Inflammatory macrophage treated with lipopolysaccharide for 4 hours (primary cell): ENCODE data around the gene C8B.
A peak's percentile ranks its signal among the peaks of the same experiment; 100 is the strongest.

Experiments used
- DNase-seq: peaks from one replicate; pipeline ENCODE4 v3.0.0-alpha.2; 2020

The C8B gene

GRCh38 chr1:56929492-56929891, 36.3 kb downstream of the C8B start:
- no peak for DNase-seq

- DNase-seq = no peak
Measured at GRCh38 chr1:56927986-56928385, 37.8 kb downstream of the C8B start.

DNA sequence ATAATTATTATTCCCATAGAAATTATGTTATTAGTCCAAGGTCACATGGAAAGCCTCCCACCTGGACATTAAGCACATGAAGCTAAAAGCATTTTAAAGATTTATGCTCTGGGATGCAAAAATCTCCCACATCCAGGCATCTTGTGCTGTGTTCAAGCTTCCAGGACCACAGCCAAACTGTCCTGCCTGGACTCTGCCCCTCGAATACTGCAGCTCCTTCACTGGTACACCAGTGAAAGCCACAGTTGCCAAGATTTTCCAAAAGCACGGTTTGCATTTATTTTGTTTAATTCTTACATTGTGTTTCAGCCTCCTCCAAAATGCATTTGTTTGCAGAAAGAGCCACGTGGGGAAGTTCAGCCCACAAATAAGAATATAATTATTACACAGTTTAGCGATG, 38.6 kb downstream of the C8B start:
- no peak for DNase-seq

DNA sequence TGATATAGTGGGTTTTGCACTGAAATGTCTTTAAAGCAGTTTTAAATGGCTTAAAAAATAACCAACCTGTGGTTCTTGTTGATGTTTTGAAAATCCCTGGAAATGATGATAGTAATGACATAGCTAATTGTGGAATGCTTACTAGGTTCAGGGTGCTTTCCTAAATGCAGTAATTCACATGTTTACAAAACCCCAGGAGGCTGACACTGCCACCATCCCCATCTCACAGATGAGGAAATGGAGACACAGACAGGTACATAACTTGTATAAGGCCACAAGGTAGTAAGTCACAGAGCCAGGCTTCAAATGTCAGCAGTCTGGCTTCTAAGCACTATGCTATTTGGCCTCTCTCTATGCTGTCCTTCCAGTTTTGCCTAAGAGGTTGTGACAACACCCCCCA, 40.6 kb downstream of the C8B start:
- DNase-seq = no peak

GRCh38 chr1:56924116-56924515, 41.7 kb downstream of the C8B start:
- DNase-seq = no peak

DNA sequence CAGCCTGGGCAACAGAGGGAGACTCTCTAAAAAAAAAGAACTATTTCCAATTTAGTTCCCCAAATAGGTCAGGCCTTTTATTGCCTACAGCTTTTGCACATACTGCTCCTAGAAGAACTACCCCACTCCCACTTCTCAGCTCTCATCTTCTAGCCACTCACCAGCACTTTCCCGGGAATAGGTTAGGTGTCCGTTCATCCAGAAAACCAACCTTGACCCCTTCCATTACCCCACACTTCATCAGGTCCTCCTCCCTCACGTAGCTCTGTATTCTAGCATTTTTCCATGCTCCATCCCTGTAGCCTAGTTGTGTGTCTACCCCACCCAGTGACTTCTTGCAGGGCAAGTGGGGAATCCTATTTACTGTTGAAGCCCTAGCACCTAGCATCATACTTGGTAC, 42.6 kb downstream of the C8B start:
- DNase-seq = no peak

DNA sequence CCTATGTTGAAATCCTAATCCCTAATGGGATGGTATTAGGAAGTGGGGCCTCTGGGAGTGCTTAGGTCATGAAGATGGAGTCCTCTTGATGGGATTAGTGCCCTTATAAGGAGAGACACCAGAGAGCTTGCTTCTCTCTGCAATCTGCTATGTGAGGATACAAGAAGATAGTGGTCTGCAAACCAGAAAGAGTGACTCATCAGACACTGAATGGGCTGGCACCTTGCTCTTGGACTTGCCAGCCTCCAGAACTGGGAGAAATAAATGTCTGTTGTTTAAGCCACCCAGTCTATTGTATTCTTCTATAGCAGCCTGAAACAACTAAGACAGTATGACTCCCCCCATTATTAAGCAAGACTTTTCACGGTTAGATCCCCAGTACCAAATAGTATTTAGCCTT, 43.3 kb downstream of the C8B start:
- DNase-seq = no peak

- DNase-seq = no peak
Measured at GRCh38 chr1:56922070-56922469, 43.7 kb downstream of the C8B start.

GRCh38 chr1:56921479-56921878, 44.3 kb downstream of the C8B start:
- DNase-seq = no peak

DNA sequence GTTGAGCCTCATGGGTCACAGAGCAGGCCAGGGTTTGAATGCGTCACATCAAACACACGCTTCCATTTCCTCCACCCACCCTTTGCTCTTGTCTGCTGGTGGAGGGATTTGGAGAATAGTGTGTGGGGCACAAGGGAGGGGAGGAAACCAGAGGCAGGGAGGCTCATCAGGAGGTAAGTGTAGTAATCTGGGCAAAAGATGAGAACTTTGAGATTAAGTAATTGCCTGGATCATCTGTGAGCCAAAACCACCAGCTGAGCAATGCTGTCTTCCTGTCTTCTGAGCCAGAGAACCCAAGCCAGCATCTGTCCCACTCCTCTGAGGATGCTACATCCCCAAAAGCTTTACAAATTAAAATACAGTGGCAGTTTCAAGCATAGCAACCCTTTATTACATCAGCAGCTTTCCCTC, 45.2 kb downstream of the C8B start:
- DNase-seq = no peak

DNA sequence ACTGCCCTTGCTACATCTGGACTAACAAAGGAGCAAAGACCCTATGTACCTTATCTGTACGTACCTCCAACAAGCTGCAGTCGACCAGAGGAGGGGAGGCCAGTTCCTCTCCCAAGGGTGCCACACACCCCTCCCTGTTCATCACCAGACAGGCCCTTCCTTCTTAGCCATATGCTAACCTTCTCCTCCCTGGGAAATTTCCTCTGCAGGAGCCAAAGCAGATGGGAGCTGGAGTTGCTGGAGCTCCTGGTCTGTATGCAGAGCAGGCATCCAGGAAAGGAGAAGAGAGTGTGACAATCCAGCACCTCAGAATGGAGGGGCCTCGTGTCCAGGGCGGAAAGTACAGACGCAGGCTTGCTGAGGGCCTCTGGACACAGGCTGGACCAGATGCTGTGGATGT, 48.5 kb downstream of the C8B start:
- no peak for DNase-seq

- no peak for DNase-seq
Measured at GRCh38 chr1:56916630-56917029, 49.2 kb downstream of the C8B start.

DNA sequence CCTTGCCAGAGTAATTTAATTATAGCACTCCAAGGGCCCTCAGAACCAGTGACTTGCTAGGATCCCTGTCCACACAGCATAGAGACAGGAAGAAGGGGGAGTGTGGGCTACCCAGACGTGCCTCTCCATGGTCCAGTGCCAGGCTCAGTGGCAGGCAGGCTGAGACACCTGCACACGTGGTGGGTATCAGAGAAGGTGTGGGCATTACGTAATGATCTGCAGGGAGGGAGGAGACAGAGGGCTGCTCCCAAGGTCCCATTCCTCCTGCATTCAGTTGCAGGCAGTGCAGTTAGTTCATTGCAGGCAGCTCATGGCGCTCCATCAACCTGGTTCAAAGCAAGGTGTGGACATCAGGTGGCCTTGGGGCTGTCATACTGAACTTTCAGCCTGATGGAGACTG, 49.9 kb downstream of the C8B start:
- no peak for DNase-seq

GRCh38 chr1:56912325-56912724, 53.5 kb downstream of the C8B start:
- DNase-seq = no peak

DNA sequence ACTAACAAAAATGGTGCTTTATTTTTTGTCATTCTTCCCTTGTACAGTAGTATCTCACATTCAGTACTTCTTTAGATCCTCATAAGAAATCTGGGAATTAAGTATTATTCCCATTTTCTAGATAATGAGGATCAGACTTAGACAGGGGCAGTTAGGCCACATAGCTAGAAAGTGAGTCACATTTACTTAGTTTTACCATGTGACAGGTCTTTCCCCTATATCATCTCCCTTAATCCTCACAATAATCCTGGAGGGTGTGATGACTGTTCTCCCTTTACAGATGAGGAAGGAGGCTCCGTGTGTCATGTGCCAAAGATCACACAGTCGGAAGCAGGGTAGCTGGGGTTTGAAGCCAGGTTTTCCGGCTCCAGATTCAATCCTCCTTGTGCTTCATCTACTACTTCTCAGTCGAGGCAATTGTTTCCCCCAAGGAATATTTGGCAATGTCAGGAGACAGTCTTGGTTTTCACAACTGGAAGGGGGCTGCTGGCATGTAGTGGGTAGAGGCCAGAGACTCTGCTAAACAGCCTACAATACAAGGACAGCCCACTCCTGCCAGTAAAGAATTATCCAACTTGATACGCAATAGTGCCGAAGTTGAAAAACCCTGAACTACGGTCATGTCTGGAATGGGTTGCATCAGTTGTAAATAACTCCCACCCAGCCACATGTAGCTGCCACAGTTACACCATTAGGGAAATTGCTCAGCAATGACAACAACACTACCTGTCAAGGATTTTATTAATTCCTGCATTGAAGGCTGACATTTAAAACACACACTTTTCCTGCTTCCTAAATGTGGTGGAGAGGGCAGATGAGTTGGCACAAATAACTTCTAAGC, 54.5 kb downstream of the C8B start:
- DNase-seq = no peak

- peak; percentile 43 for DNase-seq
Measured at GRCh38 chr1:56910441-56910985, 55.3 kb downstream of the C8B start.

GRCh38 chr1:56908619-56909221, 57.1 kb downstream of the C8B start:
- peak; percentile 30 for DNase-seq

DNA sequence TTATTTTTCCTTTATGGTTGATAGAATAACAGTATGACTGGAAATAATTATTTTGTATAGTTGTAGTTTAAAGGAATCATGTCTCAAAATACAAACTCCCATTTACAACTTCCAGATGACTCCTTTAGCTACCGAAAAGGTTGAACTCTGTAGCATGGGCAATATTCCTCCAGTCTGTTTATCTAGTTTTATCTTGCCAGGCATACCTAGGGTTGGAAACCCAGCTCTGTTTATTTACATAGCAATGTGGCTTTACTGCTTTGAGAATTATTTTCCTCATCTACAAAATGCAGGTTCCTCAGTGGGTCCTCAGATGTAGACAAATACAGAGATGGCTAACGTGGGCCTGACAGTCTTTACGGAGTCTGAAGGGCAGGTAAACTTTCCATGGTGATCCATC, 60.1 kb downstream of the C8B start:
- no peak for DNase-seq

DNA sequence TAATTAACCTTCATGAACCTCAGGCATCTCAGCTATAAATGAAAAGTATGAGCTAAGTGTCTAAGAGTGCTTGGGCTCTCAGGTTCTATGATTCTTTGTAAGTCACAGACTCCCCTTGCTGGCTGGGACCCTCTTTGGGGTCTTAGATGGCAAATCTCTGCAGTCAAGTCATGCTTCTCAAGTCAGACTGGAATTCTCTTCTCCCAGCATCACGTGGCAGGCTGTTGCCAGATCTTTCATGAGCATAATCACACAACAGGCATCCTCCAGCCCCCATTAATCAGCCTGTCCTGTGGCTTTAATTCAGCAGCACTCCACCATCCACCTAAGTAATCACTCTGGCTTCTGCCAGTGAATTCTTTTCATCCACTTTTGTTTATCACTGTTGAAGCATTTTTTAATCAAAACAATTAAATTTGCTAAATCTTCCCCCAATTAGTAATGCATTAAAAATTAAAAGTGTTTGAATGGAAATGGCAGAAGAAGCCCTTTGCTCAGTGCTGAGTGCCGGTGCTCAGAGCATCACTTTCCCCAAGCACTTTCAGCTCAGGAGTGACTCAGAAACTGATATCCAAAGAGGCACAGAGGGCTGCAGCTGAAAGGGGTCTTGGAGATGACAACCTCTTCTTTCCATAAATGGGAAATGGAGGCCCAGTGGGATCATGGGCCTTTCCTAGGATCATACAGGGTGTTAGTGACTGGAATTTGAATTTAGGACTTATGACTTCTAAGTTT, 61.0 kb downstream of the C8B start:
- no peak for DNase-seq

DNA sequence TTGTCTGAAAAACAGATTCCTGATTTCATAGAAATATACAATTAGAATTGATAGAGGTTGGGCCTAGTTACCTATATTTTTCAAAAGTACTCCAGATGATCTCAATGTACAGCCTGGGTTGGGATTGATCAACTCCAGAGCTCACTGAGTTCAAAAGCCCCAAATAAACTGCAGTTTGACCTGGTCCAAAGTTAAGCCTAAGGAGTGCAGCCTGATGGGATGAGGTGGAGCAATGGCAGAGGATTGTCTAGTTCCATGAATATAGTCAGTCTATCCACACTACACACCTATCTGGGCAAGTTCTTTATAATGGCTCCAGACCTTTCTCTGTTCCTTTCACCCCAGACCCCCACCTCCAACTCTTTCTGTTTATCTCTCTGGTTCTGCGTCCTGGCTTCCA, 62.0 kb downstream of the C8B start:
- no peak for DNase-seq

DNA sequence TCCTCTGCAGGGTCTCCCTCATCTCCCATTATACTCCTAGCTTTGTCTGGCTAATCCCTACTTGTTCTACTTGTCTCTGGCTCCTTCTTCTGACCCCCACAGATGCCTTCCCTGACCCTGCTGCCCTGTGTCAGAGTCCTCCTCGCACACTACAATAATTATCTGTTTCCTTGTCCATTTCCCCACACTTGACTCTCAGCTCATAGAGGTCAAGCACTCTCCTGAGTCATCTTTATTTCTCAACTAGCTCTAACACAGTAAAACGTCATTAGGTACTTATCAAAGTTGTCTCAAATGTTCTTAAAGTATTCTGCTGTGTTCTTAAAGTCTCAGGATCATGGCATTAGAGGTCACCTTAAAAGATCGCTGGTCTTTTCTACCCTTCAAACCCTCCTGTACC, 64.1 kb downstream of the C8B start:
- DNase-seq = no peak

- no peak for DNase-seq
Measured at GRCh38 chr1:56898879-56899278, 66.9 kb downstream of the C8B start.

GRCh38 chr1:56898005-56898373, 67.8 kb downstream of the C8B start:
- no peak for DNase-seq
